Prostate gland (tissue), 2 donors: ENCODE results near the gene CITED2.

Experiments used
- CTCF ChIP-seq, 4 experiments: fragments of 200-600 bp in 2 of 4; fragments of 450-650 bp in 2 of 4; sonication (generic) in 2 of 4; IDR thresholded peaks; 1 replicate in 3 of 4; 2 replicates in 1 of 4; pipeline ENCODE4 v1.5.1; 2016 to 2019; ENCODE audit warnings: antibody characterized with exemption in 4 of 4, mild to moderate bottlenecking in 2 of 4, moderate library complexity in 2 of 4
- POLR2A ChIP-seq: fragments of 450-650 bp; IDR thresholded peaks from one replicate; pipeline ENCODE4 v1.6.1; 2016; ENCODE audit warnings: antibody characterized with exemption, mild to moderate bottlenecking

GRCh38 chr6:139374357-139375225 lies at the start of gene CITED2:
- TF ChIP-seq POLR2A (peak; percentile 86), CTCF (IDR thresholded peaks at IDR 0.05) (peak in 2 of 4 experiments; percentile 39 to 58)
